WERI-Rb-1 (cell line): ENCODE data around the gene ARHGAP27.

Source experiments
- DNase-seq: peaks from one replicate; pipeline ENCODE4 v3.0.0-alpha.2; 2020
- H3K27ac ChIP-seq: fragments of 250-450 bp; sonication (Bioruptor Pico); 2 replicates; pipeline ENCODE4 v1.5.1; 2020; ENCODE audit warnings: mild to moderate bottlenecking, moderate library complexity
- H3K27me3 ChIP-seq: fragments of 250-450 bp; sonication (Bioruptor Pico); 2 replicates; pipeline ENCODE4 v1.5.1; 2021; ENCODE audit warnings: mild to moderate bottlenecking, low read depth, moderate library complexity; ENCODE audit not compliant: insufficient read depth, severe bottlenecking
- H3K36me3 ChIP-seq: fragments of 250-450 bp; sonication (Bioruptor Pico); 2 replicates; pipeline ENCODE4 v1.5.1; 2020; ENCODE audit warnings: mild to moderate bottlenecking, moderate library complexity
- H3K4me3 ChIP-seq: 2 replicates; pipeline ENCODE4 v1.5.1; 2011; ENCODE audit warnings: low read depth, mild to moderate bottlenecking, control low read depth, low read length
- H3K9me3 ChIP-seq: fragments of 250-450 bp; sonication (Bioruptor Pico); 2 replicates; pipeline ENCODE4 v1.5.1; 2021; ENCODE audit warnings: mild to moderate bottlenecking, moderate library complexity; ENCODE audit not compliant: severe bottlenecking
- TF ChIP-seq, protein P1 (sequence below): IDR thresholded peaks from 2 replicates; pipeline ENCODE4 v1.5.1; 2011; ENCODE audit warnings: low read depth, mild to moderate bottlenecking, control low read depth, inconsistent platforms, low read length

The ARHGAP27 gene

DNA sequence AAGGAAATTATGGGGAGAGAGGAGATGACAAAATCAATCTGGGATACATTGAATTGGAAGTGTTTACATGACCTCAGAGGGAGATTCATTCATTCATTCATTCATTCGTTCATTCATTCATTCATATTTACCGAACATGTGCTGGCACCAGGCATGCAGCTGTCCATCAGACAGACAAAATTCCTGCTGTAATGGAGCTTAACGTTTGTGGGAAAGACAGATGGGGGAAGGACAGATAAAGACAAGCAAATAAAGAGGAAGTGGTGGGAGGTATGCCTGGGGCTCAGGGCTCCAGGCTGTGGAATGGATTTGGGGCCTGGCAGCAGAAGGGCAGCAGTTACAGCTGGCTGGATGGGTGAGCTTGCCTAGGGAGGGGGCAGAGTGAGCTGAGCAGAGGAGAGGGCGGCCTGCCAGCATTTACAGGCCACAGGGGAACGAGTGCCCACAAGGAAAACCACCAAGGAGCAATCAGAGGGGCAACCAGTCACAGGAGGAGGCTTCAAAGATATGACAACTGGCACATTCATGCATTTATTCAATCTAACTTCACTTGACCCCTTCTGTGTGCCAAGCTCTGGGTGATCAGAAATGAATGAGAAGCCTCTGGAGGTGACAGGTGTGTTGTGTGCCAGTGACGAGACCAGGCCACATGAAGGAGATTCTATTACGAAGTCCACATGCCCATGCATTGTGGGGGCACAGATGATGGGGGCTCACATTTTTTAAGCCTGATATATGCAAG, 48.5 kb downstream of the ARHGAP27 start:
- no peak overlapping the region for H3K27ac ChIP-seq
- DNase-seq, result no peak
- no peaks in the 10 kb centered on the region for H3K9me3 ChIP-seq
- no peaks in the 10 kb centered on the region for H3K36me3 ChIP-seq
- H3K4me3 ChIP-seq, result no peak overlapping the region
- H3K27me3 ChIP-seq, result no peaks in the 10 kb centered on the region
- TF ChIP-seq, protein P1, sequence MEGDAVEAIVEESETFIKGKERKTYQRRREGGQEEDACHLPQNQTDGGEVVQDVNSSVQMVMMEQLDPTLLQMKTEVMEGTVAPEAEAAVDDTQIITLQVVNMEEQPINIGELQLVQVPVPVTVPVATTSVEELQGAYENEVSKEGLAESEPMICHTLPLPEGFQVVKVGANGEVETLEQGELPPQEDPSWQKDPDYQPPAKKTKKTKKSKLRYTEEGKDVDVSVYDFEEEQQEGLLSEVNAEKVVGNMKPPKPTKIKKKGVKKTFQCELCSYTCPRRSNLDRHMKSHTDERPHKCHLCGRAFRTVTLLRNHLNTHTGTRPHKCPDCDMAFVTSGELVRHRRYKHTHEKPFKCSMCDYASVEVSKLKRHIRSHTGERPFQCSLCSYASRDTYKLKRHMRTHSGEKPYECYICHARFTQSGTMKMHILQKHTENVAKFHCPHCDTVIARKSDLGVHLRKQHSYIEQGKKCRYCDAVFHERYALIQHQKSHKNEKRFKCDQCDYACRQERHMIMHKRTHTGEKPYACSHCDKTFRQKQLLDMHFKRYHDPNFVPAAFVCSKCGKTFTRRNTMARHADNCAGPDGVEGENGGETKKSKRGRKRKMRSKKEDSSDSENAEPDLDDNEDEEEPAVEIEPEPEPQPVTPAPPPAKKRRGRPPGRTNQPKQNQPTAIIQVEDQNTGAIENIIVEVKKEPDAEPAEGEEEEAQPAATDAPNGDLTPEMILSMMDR, result no peak

DNA sequence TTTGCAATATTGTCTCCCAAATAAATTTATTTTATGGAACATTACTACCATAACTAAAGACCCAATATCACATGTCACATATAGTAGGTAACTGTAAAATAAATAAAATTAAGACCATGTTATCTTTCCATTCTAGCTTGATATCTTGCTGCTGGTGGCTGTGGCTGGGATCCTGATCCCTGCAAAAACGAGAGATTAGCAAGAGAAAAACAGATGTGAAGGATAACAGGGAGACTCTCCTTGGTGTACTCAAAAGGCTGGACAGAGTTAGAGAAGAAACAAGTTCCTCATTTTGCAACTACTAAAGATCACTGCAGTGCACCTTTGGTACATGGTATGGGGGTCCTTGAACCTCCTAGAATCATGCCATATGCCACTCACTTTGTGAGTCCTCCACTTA, 49.7 kb downstream of the ARHGAP27 start:
- DNase-seq, result no peak
- TF ChIP-seq, protein P1, result no peak
- Histone ChIP-seq H3K4me3 (no peak overlapping the region), H3K36me3 (no peaks in the 10 kb centered on the region), H3K27ac (no peak overlapping the region), H3K9me3 (no peaks in the 10 kb centered on the region), H3K27me3 (no peaks in the 10 kb centered on the region)

- Histone ChIP-seq H3K36me3 (no peaks in the 10 kb centered on the region), H3K9me3 (no peaks in the 10 kb centered on the region), H3K27ac (no peak overlapping the region), H3K27me3 (no peaks in the 10 kb centered on the region), H3K4me3 (no peak overlapping the region)
- TF ChIP-seq, protein P1, result no peak
- no peak for DNase-seq
Observed at GRCh38 chr17:45382226-45382625, 50.4 kb downstream of the ARHGAP27 start.

- Histone ChIP-seq H3K36me3 (no peaks in the 10 kb centered on the region), H3K27ac (no peak overlapping the region), H3K9me3 (no peaks in the 10 kb centered on the region), H3K27me3 (no peaks in the 10 kb centered on the region), H3K4me3 (no peak overlapping the region)
- TF ChIP-seq, protein P1, result no peak
- DNase-seq, result no peak
Observed at GRCh38 chr17:45380991-45381390, 51.7 kb downstream of the ARHGAP27 start.

GRCh38 chr17:45380046-45380765, 52.5 kb downstream of the ARHGAP27 start:
- H3K27me3 ChIP-seq, result no peaks in the 10 kb centered on the region
- no peak for DNase-seq
- H3K36me3 ChIP-seq, result no peaks in the 10 kb centered on the region
- TF ChIP-seq, protein P1, result no peak
- no peaks in the 10 kb centered on the region for H3K9me3 ChIP-seq
- no peak overlapping the region for H3K4me3 ChIP-seq
- no peak overlapping the region for H3K27ac ChIP-seq
